Endothelial cell (in vitro differentiated cells): ENCODE data around the gene SENP7. TPM values are rescaled to one million over a fixed set of nuclear protein-coding genes. Genes with fewer than 3 reads are reported as not detected.

ENCODE experiments used
- DNase-seq: peaks from one replicate; pipeline ENCODE4 v3.0.0; 2021; ENCODE audit warnings: low spot score
- H3K27ac Mint-ChIP-seq: one replicate; pipeline ENCODE4 v1.8.0; 2021; ENCODE audit warnings: mixed read lengths, inconsistent platforms; ENCODE audit not compliant: unreplicated experiment
- H3K27me3 Mint-ChIP-seq: one replicate; pipeline ENCODE4 v1.8.0; 2021; ENCODE audit warnings: mild to moderate bottlenecking, moderate library complexity, mixed read lengths, inconsistent platforms; ENCODE audit not compliant: unreplicated experiment
- H3K36me3 Mint-ChIP-seq: one replicate; pipeline ENCODE4 v1.8.0; 2021; ENCODE audit warnings: mild to moderate bottlenecking, low read depth, mixed read lengths, inconsistent platforms; ENCODE audit not compliant: unreplicated experiment
- H3K4me1 Mint-ChIP-seq: one replicate; pipeline ENCODE4 v1.8.0; 2021; ENCODE audit warnings: mild to moderate bottlenecking, mixed read lengths, inconsistent platforms; ENCODE audit not compliant: unreplicated experiment
- H3K4me3 Mint-ChIP-seq: one replicate; pipeline ENCODE4 v1.8.0; 2021; ENCODE audit warnings: mild to moderate bottlenecking, mixed read lengths, inconsistent platforms; ENCODE audit not compliant: unreplicated experiment
- H3K9me3 Mint-ChIP-seq: one replicate; pipeline ENCODE4 v1.8.0; 2021; ENCODE audit warnings: mixed read lengths, inconsistent platforms; ENCODE audit not compliant: unreplicated experiment
- CTCF ChIP-seq: fragments of 200-600 bp; sonication (generic); IDR thresholded peaks from one replicate; pipeline ENCODE4 v1.5.0; 2021; ENCODE audit warnings: antibody characterized with exemption; ENCODE audit not compliant: unreplicated experiment
- total RNA-seq: library from RNA; stranded (reverse); fragmentation: NEBNext Ultra II Directional; extraction: Animal tissue kit (Norgen Biotek cat#: 25700); gene quantifications from one replicate; pipeline ENCODE4 v1.2.1, GENCODE V29; 2021; ENCODE audit not compliant: unreplicated experiment

SENP7 gene
- total RNA-seq, 1 donor from 2014 or later: 36.6 TPM

DNA sequence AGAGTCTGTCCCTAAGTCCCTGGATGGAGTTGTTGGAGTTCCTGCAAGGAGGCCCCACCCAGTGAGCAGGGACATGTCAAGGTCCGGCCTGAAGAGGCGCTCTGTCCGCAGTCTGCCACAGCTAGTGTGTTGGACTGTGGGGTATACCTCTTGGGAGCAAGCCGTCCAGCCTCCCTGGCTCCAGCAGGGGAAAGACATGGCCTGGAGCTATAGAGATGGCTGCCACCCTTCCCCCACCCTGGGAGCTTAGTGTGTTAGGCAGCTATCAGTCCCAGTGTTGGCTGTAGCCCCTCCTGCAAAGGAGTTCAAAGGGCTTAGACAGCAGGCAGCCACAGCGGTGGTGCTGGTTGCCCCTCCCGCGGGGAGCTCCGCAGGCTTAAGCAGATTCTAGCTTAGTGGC lies 212.9 kb downstream of the SENP7 start:
- no peaks in the 10 kb centered on the region for H3K9me3 Mint-ChIP-seq
- no peak overlapping the region for H3K4me3 Mint-ChIP-seq

DNA sequence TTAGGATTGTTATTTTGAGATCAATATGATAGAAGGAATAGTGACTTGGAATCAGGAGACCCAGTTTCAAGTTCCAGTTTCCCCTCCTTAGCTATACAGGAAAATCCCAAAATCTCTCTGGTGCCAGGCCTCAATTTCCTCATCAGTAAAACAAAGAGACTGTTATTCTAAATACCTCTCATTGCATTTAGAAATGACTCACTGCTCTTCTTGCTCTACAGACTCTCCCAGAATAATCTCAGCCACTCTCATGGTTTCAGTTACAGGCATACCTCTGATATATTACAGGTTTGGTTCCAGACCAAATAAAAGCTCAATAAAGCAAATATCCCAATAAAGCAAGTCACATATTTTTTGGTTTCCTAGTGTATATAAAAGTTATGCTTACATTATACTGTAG lies 221.0 kb downstream of the SENP7 start:
- TF ChIP-seq CTCF: no peak
- peaks cover 1% of the 10 kb centered on the region for H3K27me3 Mint-ChIP-seq
- H3K4me3 Mint-ChIP-seq: no peak overlapping the region
- H3K36me3 Mint-ChIP-seq: no peaks in the 10 kb centered on the region
- DNase-seq: no peak
- no peak overlapping the region for H3K27ac Mint-ChIP-seq
- H3K9me3 Mint-ChIP-seq: no peaks in the 10 kb centered on the region
- no peaks in the 10 kb centered on the region for H3K4me1 Mint-ChIP-seq

More for the DNA sequence above, 212.9 kb downstream of the SENP7 start:
- no peak for DNase-seq
- no peaks in the 10 kb centered on the region for H3K4me1 Mint-ChIP-seq
- peaks cover 17% of the 10 kb centered on the region for H3K36me3 Mint-ChIP-seq
- no peaks in the 10 kb centered on the region for H3K27me3 Mint-ChIP-seq
- TF ChIP-seq CTCF: no peak
- no peak overlapping the region for H3K27ac Mint-ChIP-seq

DNA sequence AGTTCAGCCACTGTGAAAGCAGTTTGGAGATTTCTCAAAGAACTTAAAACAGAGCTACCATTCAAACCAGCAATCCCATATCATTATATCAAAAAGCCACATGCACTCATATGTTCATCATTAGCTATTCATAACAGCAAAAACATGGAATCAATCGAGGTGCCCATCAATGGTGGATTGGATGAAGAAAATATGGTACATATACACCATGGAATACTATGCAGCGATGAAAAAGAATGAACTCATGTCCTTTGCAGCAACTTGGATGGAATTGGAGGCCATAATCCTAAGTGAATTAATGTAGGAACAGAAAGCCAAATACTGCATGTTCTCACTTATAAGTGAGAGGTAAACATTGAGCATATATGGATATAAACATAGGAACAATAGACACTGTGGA lies 224.7 kb downstream of the SENP7 start:
- peaks cover 1% of the 10 kb centered on the region for H3K27me3 Mint-ChIP-seq
- no peaks in the 10 kb centered on the region for H3K4me1 Mint-ChIP-seq
- TF ChIP-seq CTCF: no peak
- DNase-seq: no peak
- H3K36me3 Mint-ChIP-seq: no peaks in the 10 kb centered on the region
- H3K27ac Mint-ChIP-seq: no peak overlapping the region
- H3K9me3 Mint-ChIP-seq: no peaks in the 10 kb centered on the region
- H3K4me3 Mint-ChIP-seq: no peak overlapping the region

DNA sequence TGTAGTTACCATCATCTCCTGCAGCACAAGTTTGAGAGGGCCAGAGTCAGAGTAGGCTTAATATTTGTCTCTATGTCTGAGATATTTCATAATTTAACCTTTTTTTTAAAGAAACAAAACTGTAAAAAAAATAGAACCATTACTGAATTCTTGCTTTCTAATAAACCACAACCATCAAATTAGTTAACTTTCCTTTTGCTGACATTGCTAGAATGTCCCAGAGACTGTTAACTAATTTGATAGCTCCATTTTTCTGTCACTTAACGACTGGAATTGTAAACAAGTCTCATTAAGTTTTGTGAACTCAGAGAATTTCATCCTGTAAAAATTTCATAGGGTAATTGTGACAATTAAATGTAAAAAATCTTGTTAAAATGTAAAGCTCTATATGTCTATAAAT lies 228.3 kb downstream of the SENP7 start:
- Mint-ChIP-seq H3K36me3 (no peaks in the 10 kb centered on the region), H3K27ac (no peak overlapping the region), H3K4me3 (no peak overlapping the region), H3K4me1 (no peaks in the 10 kb centered on the region), H3K27me3 (peaks cover 1% of the 10 kb centered on the region), H3K9me3 (no peaks in the 10 kb centered on the region)
- no peak for DNase-seq
- TF ChIP-seq CTCF: no peak

- Mint-ChIP-seq H3K4me1 (no peaks in the 10 kb centered on the region), H3K27me3 (no peaks in the 10 kb centered on the region), H3K36me3 (no peaks in the 10 kb centered on the region), H3K27ac (no peak overlapping the region), H3K9me3 (no peaks in the 10 kb centered on the region), H3K4me3 (no peak overlapping the region)
- no peak for DNase-seq
- TF ChIP-seq CTCF: no peak
These were observed 231.4 kb downstream of the SENP7 start for GRCh38 chr3:101281521-101282030.
